HuH-7.5 (cell line): ENCODE results near the gene LCE2D.
"Not testable (repeated sequence)": the region's sequence is repeated elsewhere in the genome, so short reads cannot be mapped to it uniquely, and the experiment has no call there.

Experiments
- DNase-seq: peaks from one replicate; pipeline ENCODE4 v3.0.0; 2011; ENCODE audit warnings: low spot score

LCE2D gene, protein sequence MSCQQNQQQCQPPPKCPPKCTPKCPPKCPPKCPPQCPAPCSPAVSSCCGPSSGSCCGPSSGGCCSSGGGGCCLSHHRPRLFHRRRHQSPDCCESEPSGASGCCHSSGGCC

DNA sequence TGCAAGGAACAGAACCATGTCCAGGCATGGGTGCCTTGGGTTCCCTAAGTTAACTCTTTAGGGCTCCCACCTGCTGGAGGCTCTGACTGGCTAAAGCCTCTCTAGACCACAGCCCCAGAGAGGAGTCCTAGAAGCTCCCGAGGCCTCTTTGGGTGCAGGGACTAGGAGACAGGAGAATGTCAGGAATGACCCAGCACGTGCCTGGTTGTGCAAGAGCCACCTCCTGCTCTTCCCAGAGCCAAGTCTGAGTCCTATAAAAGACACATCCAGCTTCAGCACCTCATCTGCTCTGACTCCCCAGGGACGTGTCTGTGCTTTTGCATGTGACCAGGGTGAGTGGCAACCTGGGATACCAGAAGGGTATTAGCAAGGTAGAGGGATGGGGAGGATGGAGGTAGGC, at the start of gene LCE2D:
LCE2D (plus strand) TSS at position 283 of the 400 bp plus-strand sequence. CDS start 726 bp downstream, outside the sequence.
- DNase-seq, result no peak

DNA sequence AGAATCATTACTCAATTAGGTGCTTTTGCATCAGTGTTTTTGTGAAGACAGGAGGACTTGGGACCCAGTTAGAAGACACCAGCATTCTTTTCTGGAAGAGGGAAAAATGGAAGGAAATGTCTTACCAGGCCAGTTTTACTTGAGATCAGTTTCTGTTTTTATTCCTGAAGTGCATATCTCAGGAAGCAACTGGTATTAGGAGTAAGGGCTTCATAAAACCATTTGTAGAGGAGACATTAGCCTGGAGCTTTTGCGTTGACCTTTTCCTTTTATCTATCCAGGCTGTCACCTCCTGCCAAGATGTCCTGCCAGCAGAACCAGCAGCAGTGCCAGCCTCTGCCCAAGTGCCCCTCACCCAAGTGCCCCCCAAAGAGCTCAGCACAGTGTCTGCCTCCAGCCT, 49.7 kb upstream of the LCE2D start, which contains the start of gene LCE3B:
LCE3B (plus strand) TSS at position 301 of the 400 bp plus-strand sequence; CDS start at position 301, 0 bp downstream.
- no peak for DNase-seq

DNA sequence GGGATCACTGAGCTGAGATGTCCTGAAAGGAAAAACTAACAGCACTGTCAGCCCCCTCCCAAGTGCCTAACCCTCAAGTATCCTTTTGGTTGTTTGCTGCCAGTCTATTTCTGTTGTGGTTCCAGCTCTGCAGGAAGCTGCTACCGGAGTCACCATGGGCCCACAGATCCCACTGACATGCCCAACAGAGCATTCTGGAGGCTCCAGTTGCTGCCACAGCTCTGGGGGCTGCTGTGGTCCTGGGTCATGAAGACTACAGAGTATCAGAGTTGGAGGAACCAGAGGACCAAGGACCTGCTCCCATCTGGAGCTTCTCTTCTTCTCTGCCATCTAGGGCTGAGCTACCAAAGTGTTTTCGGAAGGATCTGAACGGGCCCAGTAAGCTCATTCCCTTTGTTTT, 41.2 kb upstream of the LCE2D start:
- no peak for DNase-seq

DNA sequence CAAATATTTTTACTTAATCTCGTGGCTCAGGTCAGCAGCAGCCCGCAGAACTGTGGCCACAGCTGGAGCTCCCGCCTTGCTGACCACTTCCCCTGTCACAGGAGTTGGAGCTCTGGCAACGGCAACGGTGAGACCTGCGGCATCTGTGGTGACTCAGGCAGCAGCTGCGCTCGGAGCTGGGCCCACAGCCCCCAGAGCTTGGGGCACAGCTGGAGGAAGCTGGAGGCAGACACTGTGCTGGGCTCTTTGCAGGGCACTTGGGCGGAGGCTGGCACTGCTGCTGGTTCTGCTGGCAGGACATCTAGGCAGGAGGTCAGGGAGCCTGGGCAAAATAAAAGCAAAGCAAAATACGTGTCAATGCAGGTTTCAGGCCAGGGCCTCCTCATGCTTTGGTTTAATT, 40.4 kb upstream of the LCE2D start, which contains the start of gene LCE3A:
LCE3A (minus strand) TSS at position 301 of the 400 bp plus-strand sequence; CDS start at position 301, 0 bp downstream.
- DNase-seq, result no peak

DNA sequence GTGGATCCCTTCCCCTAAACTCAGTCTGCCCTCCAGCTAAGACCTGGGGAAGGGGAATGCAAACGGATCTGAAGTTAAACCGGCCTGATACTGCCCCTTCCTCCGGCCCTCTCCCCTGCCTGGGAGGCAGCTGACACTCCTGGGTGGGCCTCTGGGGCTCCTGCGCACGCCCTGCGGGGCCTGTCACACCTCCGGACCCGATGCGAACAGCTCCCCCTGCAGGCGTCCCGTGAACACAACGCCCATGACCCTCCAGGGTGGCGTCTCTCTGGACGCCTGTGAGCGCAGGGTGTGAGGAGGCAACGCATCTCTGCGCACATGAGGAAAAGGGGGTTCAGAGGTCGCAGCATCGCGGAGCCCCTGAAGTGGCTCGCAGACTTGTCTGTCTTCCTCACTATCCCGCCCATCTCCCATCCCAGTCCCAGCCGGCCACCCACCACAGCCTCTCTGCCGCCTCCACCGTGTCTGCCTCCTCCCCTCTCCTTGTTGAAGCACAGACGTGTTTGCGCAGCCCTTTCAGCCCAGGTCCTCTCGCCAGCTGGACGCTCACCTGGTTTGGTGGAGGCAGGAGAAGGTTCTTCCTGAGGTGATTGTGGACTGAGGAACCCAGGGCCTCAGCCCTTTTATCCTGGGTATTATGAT, 39.9 kb upstream of the LCE2D start:
- peak; percentile 13 for DNase-seq

DNA sequence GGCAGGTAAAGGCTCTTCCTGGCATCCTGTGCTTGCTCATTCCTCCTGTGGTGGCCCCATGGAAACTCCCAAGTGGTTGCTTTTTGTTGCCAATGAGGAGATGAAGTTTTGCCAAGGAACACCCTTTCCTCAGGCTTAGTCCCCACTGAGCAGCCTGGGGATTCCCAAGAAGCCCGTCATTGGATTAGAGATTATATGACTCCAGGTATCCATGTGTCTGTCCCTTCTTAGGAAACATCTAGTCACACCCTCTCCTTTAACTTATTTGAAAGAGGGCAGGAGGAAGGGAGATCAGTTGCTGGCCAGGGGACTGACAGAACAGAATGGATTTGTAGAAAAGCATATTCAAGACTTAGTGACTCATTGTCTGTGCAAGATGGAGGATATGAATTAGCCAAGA, 36.4 kb upstream of the LCE2D start:
- no peak for DNase-seq

DNA sequence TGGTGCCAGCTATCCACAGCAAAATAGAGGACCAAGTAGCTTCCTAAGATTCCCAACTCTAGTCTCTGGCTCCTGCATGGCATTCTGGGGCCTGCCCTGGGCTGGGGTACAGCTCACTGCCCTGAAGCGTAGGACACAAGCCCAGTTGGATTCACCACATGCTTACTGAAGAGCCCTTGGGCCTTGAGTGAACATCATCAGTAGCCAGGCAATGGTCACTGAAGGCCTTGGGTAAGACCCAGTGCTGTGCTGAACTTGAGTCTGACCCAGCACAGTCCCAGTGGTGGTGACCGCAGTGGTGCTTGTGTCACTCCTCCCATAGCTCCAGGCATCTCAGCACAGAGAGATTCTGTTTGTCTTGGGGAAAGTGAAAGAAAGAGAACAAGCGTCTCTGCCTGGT, 32.6 kb upstream of the LCE2D start:
- DNase-seq, result no peak

DNA sequence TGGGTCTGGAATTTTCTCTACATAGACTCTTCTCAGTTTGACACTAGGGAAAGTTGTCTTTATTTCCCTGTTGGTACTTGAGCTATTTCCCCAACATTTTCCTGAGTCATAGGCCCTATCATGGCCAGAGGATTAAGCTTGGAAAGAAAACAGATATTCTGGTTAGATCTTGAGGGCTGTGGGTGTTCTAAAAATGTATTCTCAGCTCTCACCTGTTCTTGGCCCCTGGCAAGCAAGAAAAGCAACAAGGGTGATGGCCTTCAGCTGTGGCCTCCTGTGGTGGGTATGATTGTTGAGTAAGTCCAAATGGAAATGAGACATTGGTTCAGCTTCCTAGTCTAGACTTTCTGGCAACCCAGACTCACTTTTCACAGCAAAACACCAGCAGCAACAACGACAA, 22.8 kb upstream of the LCE2D start:
- no peak for DNase-seq

DNA sequence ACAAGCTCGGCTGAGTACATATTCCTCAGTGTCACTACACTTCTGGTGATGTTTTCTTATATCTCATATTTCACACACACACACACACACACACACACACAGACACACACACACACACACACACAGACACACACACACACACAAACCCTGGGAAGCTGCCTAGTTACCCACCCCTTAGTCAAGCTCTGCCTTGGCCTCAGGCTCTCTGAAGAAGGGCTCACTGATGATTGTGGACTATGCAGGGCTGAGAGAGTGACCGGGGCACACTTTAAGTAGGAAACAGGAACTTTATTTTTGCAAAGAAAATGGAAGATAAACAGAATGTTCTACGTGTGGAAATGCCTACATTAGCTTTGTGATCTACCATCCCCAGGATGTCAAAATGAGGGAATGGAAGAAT, 19.2 kb upstream of the LCE2D start:
- no peak for DNase-seq

DNA sequence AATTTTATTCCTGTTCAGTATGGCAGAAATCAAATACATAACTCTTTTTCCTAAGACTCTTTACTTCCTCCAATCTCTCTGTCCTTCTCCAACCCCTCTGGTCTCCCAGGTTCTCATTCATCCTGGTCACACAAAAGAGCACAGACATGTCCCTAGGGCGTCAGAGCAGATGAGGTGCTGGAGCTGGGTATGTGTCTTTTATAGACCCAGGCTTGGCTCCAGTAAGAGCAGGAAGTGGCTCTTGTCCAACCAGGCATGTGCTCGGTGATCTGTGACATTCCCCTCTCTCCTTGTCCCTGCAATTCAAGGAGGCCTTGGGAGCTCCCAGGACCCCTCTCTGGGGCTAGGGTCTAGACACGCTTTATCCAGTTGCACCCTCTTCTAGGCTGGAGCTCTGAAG, 18.0 kb upstream of the LCE2D start:
- DNase-seq, result no peak

DNA sequence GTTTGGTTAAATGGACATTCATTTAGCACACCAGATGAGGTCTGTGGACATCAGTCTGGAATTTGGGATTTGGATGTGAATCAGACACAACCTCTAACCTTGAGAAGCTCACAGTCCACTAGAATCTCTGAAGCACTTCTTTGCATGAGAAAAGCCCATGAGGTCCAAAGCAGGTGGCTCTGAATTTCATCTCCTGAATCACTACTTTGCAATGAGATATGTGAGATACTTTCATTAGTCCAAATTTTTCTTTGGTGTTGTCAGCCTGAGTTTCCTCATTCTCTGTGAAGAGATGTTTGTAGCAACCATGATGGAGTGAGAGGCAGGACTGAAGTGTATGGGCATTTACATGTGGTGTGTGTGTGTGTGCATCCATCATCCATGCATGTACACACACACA, 16.5 kb upstream of the LCE2D start:
- no peak for DNase-seq

DNA sequence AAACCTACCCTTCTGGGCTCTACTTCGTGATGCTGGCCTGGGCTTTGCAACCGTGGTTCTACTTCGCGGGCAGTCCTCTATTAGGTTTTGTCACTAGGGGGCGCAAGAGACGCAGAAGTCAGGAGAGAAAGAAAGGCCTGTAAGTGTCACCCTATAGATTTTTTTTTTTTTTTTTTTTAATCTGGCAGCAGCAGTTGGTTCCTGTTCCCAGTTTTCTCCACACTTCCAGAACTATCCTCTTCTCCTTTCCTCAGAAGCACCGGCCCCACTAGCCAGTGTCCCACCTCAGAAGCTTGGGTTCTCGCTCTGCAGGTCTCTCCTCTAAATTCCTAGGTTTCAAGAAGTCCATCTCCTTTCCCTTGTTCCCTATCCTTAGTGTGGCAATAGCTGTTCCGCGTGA, 9.1 kb upstream of the LCE2D start:
- peak; percentile 20 for DNase-seq

DNA sequence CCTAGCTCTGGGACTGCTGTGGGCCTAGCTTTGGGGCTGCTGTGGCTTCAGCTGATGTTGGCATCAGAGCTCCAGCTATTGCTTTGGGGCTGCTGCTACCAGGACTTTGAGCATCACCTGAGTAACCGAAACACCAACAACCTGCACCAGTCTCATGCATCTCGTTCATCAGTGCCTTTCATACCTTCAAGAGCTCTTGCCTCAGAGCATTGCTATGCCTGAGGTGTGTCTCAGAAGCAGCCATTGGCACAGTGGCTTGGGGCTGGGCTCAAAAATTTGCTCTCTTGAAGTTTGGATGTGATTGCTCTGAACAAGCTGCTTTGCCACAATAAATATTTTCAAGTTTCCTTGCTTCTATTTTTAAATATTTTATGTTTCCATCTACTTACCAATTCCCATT, 6.7 kb upstream of the LCE2D start:
- no peak for DNase-seq

DNA sequence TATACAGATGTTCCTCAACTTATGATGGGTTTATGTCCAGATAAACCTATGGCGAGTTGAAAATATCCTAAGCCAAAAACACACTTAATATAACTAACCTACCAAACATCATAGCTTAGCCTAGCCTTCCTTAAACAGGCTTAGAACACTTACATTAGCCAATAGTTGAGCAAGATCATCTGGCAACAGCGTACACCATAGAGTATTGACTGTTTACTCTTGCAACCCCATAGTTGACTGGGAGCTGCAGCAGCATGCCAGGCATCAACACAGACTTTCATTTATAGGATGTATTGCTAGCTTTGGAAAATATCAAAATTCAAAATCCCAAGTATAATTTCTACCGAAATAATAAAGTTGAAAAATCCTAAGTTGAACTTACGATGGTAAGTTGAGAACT, 5.5 kb upstream of the LCE2D start:
- DNase-seq, result no peak

DNA sequence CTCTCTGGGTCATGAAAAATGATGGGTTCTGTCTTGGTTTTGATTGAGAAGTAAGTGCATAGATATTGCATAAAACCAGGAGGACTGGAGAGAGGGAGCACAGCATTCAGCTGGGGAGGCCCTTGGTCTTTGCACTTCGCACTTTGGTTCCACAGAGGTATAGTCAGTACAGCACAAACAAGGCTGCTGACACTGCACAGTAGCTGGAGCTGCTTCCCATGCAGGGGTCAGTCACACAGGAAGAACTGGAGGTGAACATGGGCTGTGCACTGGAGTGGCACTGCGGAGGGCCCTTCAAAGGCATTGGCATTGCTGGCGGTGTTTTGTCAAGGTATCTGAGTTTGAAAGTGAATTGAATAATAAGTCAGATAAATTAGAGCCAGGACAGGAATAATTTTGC, 4.5 kb upstream of the LCE2D start:
- no peak for DNase-seq

DNA sequence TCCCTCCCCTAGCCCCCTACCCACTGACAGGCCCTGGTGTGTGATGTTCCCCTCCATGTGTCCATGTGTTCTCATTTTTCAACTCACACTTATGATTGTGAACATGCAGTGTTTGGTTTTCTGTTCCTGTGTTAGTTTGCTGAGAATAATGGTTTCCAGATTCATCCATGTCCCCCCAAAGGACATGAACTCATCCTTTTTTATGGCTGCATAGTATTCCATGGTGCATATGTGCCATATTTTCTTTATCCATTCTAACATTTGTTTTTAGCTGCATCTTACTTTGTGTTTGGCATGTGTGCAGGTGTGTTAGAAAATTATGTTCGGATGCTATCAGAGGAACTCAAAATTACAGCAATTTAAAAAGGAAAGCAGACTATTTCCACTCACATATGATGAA, 3.0 kb downstream of the LCE2D start:
- DNase-seq, result not testable (repeated sequence)

DNA sequence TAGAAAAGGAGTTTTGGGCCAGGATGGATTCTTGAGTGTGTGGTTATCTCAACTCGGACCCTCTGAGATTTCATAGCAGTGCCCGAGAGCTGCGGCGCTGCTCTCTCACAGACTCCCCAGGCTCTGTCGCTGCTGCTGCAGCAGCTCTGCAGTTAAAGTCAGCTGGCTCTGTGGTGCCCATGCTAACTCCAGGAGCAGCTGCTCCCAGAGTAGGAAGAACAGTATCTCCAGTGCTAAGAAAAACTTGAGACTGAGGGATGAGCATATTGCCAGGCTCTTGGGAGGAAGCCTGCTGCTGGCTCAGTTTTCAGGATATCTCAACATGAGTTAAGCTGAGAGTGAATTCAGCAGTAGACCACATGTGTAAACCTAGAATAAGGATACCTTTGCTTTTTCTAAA, 4.5 kb downstream of the LCE2D start:
- DNase-seq, result no peak

DNA sequence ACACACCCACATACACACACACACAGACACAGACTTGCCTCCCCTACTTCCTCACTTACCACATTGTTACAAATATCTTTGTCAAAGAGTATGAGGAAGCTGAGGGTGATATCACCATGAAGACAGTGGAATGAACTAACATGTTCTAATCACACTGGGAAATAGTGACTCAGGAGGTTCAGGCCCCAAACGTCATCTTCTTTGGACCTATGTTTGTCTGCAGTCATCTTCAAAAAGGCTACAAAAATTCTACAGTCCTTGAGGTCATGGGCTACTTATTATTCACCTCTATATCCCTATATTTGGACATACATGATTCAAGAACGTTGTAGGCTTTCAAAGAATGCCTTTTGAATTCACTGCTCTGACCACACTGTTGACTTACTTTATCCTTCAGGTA, 9.8 kb downstream of the LCE2D start:
- no peak for DNase-seq

DNA sequence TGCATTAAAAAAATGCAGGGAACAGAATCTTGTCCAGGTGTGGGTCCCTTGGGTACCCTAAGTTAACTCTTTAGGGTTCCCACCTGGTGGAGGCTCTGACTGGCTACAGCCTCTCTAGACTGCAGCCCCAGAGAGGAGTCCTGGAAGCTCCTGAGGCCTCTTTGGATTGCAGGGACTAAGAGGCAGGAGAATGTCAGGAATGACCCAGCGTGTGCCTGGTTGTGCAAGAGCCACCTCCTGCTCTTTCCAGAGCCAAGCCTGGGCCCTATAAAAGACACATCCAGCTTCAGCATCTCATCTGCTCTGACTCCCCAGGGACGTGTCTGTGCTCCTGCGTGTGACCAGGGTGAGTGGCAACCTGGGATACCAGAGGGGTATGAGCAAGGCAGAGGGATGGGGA, 11.8 kb downstream of the LCE2D start, which contains the start of gene LCE2C:
LCE2C (plus strand) TSS at position 297 of the 400 bp plus-strand sequence. CDS start 737 bp downstream, outside the sequence.
- DNase-seq, result not testable (repeated sequence)

DNA sequence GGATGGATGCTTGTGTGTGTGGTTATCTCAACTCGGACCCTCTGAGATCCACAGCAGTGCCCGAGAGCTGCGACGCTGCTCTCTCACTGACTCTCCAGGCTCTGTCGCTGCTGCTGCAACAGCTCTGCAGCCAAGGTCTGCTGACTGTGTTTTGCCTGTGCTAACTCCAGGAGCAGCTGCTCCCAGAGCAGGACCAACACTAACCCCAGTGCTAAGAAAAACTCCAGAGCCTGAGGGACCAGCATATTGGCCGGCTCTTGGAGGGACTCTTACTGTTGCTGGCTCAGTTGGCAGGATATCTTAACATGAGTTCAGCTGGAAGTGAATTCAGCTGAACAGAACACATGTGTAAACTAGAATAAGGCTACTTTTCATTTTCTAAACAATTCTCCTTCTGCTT, 16.3 kb downstream of the LCE2D start:
- DNase-seq, result no peak

DNA sequence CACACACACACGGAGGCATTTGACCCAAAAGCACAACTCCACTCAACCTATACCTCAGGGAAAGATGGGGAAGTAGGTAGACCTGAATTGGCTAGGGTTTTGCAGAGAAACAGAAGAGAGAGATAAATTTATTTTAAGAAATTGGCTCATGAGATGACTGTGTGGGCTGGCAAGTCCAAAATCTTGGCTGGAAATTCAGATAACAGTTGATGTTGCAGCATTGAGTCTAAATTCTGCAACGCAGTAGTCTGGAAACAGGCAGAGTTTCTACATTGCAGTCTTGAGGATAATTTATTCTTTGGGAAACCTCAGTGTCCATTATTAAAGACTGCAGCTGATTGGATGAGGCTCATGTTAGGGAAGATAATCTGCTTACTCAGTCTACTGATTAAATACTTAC, 18.4 kb downstream of the LCE2D start:
- no peak for DNase-seq

DNA sequence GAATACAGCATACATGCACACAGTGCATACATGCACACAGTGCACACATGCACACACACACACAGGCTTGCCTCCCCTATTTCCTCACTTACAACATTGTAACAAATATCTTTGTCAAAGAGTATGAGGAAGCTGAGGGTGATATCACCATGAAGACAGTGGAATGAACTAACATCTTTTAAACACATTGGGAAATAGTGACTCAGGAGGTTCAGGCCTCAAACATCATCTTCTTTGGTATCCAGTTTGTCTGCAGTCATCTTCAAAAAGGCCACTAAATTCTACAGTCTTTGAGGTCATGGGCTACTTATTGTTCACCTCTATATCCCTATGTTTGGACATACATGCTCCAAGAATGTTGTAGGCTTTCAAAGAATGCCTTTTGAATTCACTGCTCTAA, 20.7 kb downstream of the LCE2D start:
- no peak for DNase-seq

DNA sequence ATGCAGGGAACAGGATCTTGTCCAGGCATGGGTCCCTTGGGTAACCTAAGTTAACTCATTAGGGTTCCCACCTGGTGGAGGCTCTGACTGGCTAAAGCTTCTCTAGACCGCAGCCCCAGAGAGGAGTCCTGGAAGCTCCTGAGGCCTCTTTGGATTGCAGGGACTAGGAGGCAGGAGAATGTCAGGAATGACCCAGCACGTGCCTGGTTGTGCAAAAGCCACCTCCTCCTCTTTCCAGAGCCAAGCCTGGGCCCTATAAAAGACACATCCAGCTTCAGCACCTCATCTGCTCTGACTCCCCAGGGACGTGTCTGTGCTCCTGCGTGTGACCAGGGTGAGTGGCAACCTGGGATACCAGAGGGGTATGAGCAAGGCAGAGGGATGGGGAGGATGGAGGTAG, 22.6 kb downstream of the LCE2D start, which contains the start of gene LCE2B:
LCE2B (plus strand) TSS at position 301 of the 400 bp plus-strand sequence. CDS start 721 bp downstream, outside the sequence.
- DNase-seq, result not testable (repeated sequence)
